ENCODE data around the gene IRGC. TPM values are rescaled to one million over a fixed set of nuclear protein-coding genes. Genes with fewer than 3 reads are reported as not detected.

Gene IRGC
- total and polyA plus RNA-seq, 4 donors: not detected

GRCh38 chr19:43718627-43719377, 2.9 kb downstream of the IRGC start:
- Histone ChIP-seq H3K27me3 (ENCODE audit: control insufficient read depth in 1 of 2, insufficient read depth in 2 of 2, low read length in 1 of 2) (no peaks in the 10 kb centered on the region), H3K9me3 (ENCODE audit: control insufficient read depth, low read length) (no peaks in the 10 kb centered on the region), H3K4me1 (ENCODE audit: control insufficient read depth in 1 of 2, insufficient read depth in 2 of 2, low read length in 2 of 2) (no peaks in the 10 kb centered on the region), H3K27ac (ENCODE audit: low read depth in 1 of 2, low read length in 2 of 2) (no peak overlapping the region), H3K36me3 (ENCODE audit: control insufficient read depth in 1 of 2, insufficient read depth in 2 of 2, low read length in 1 of 2) (no peaks in the 10 kb centered on the region), H3K4me3 (ENCODE audit: low read length in 2 of 2) (no peak overlapping the region)
- intact Hi-C loops (cut with DNase I): no loop called here
- ATAC-seq (ENCODE audit: low FRiP score) (no peak), DNase-seq (no peak)
- WGBS, 2 donors: 91% methylated on average over 60 of the region's 60 CpGs

GRCh38 chr19:43719378-43719868, 3.5 kb downstream of the IRGC start:
- Histone ChIP-seq H3K36me3 (ENCODE audit: control insufficient read depth in 1 of 2, insufficient read depth in 2 of 2, low read length in 1 of 2) (no peaks in the 10 kb centered on the region), H3K27ac (ENCODE audit: low read depth in 1 of 2, low read length in 2 of 2) (no peak overlapping the region), H3K4me3 (ENCODE audit: low read length in 2 of 2) (no peak overlapping the region), H3K27me3 (ENCODE audit: control insufficient read depth in 1 of 2, insufficient read depth in 2 of 2, low read length in 1 of 2) (no peaks in the 10 kb centered on the region), H3K9me3 (ENCODE audit: control insufficient read depth, low read length) (no peaks in the 10 kb centered on the region), H3K4me1 (ENCODE audit: control insufficient read depth in 1 of 2, insufficient read depth in 2 of 2, low read length in 2 of 2) (no peaks in the 10 kb centered on the region)
- ATAC-seq (ENCODE audit: low FRiP score) (no peak), DNase-seq (no peak)
- intact Hi-C loops (cut with DNase I): no loop called here
- 91 to 92% methylated on average over 37 of the region's 37 CpGs for WGBS, 2 donors

GRCh38 chr19:43719918-43720317, 4.0 kb downstream of the IRGC start:
- intact Hi-C loops (cut with DNase I): no loop called here

GRCh38 chr19:43720936-43721335, 5.1 kb downstream of the IRGC start:
- ATAC-seq (ENCODE audit: low FRiP score): no peak
- DNase-seq: no peak
- Histone ChIP-seq H3K27ac (ENCODE audit: low read depth in 1 of 2, low read length in 2 of 2) (no peak overlapping the region), H3K4me1 (ENCODE audit: control insufficient read depth in 1 of 2, insufficient read depth in 2 of 2, low read length in 2 of 2) (no peaks in the 10 kb centered on the region), H3K9me3 (ENCODE audit: control insufficient read depth, low read length) (no peaks in the 10 kb centered on the region), H3K4me3 (ENCODE audit: low read length in 2 of 2) (no peak overlapping the region), H3K36me3 (ENCODE audit: control insufficient read depth in 1 of 2, insufficient read depth in 2 of 2, low read length in 1 of 2) (no peaks in the 10 kb centered on the region), H3K27me3 (ENCODE audit: control insufficient read depth in 1 of 2, insufficient read depth in 2 of 2, low read length in 1 of 2) (no peaks in the 10 kb centered on the region)
- intact Hi-C loops (cut with DNase I): no loop called here
- 80 to 81% methylated on average over 10 of the region's 10 CpGs for WGBS, 2 donors

More at GRCh38 chr19:43719918-43720317, 4.0 kb downstream of the IRGC start:
- no peaks in the 10 kb centered on the region for H3K9me3 ChIP-seq (ENCODE audit: control insufficient read depth, low read length)
- H3K4me1 ChIP-seq (ENCODE audit: control insufficient read depth in 1 of 2, insufficient read depth in 2 of 2, low read length in 2 of 2): no peaks in the 10 kb centered on the region
- ATAC-seq (ENCODE audit: low FRiP score) (no peak), DNase-seq (no peak)
- 45 to 57% methylated on average over 5 of the region's 5 CpGs for WGBS, 2 donors
- no peaks in the 10 kb centered on the region for H3K27me3 ChIP-seq (ENCODE audit: control insufficient read depth in 1 of 2, insufficient read depth in 2 of 2, low read length in 1 of 2)
- no peaks in the 10 kb centered on the region for H3K36me3 ChIP-seq (ENCODE audit: control insufficient read depth in 1 of 2, insufficient read depth in 2 of 2, low read length in 1 of 2)
- no peak overlapping the region for H3K27ac ChIP-seq (ENCODE audit: low read depth in 1 of 2, low read length in 2 of 2)
- H3K4me3 ChIP-seq (ENCODE audit: low read length in 2 of 2): no peak overlapping the region

- WGBS, 2 donors: 79 to 81% methylated on average over 5 of the region's 5 CpGs
- ATAC-seq (ENCODE audit: low FRiP score): no peak
- no peak for DNase-seq
- intact Hi-C loops (cut with DNase I): no loop called here
- Histone ChIP-seq H3K27me3 (ENCODE audit: control insufficient read depth in 1 of 2, insufficient read depth in 2 of 2, low read length in 1 of 2) (no peaks in the 10 kb centered on the region), H3K9me3 (ENCODE audit: control insufficient read depth, low read length) (no peaks in the 10 kb centered on the region), H3K4me3 (ENCODE audit: low read length in 2 of 2) (no peak overlapping the region), H3K4me1 (ENCODE audit: control insufficient read depth in 1 of 2, insufficient read depth in 2 of 2, low read length in 2 of 2) (no peaks in the 10 kb centered on the region), H3K27ac (ENCODE audit: low read depth in 1 of 2, low read length in 2 of 2) (no peak overlapping the region), H3K36me3 (ENCODE audit: control insufficient read depth in 1 of 2, insufficient read depth in 2 of 2, low read length in 1 of 2) (no peaks in the 10 kb centered on the region)
These were observed 5.7 kb downstream of the IRGC start for GRCh38 chr19:43721469-43722048.

- ATAC-seq (ENCODE audit: low FRiP score): no peak
- Histone ChIP-seq H3K27ac (ENCODE audit: low read depth in 1 of 2, low read length in 2 of 2) (no peak overlapping the region), H3K27me3 (ENCODE audit: control insufficient read depth in 1 of 2, insufficient read depth in 2 of 2, low read length in 1 of 2) (no peaks in the 10 kb centered on the region), H3K4me3 (ENCODE audit: low read length in 2 of 2) (no peak overlapping the region), H3K9me3 (ENCODE audit: control insufficient read depth, low read length) (no peaks in the 10 kb centered on the region), H3K4me1 (ENCODE audit: control insufficient read depth in 1 of 2, insufficient read depth in 2 of 2, low read length in 2 of 2) (no peaks in the 10 kb centered on the region), H3K36me3 (ENCODE audit: control insufficient read depth in 1 of 2, insufficient read depth in 2 of 2, low read length in 1 of 2) (no peaks in the 10 kb centered on the region)
- no peak for DNase-seq
- intact Hi-C loops (cut with DNase I): no loop called here
- 60 to 72% methylated on average over 8 of the region's 8 CpGs for WGBS, 2 donors
These were observed 7.7 kb downstream of the IRGC start for GRCh38 chr19:43723588-43723987.

- whole genome bisulfite sequencing, 2 donors: 75 to 78% methylated on average over 8 of the region's 8 CpGs
- intact Hi-C loops (cut with DNase I): no loop called here
These were observed 9.0 kb downstream of the IRGC start for GRCh38 chr19:43724896-43725295.

GRCh38 chr19:43725468-43725867, 9.6 kb downstream of the IRGC start:
- ATAC-seq (ENCODE audit: low FRiP score): no peak
- no peak overlapping the region for H3K4me3 ChIP-seq (ENCODE audit: low read length in 2 of 2)
- 53 to 54% methylated on average over 7 of the region's 7 CpGs for whole genome bisulfite sequencing, 2 donors
- H3K4me1 ChIP-seq (ENCODE audit: control insufficient read depth in 1 of 2, insufficient read depth in 2 of 2, low read length in 2 of 2): no peaks in the 10 kb centered on the region
- no peaks in the 10 kb centered on the region for H3K9me3 ChIP-seq (ENCODE audit: control insufficient read depth, low read length)
- H3K27me3 ChIP-seq (ENCODE audit: control insufficient read depth in 1 of 2, insufficient read depth in 2 of 2, low read length in 1 of 2): no peaks in the 10 kb centered on the region
- no peak overlapping the region for H3K27ac ChIP-seq (ENCODE audit: low read depth in 1 of 2, low read length in 2 of 2)
- no peaks in the 10 kb centered on the region for H3K36me3 ChIP-seq (ENCODE audit: control insufficient read depth in 1 of 2, insufficient read depth in 2 of 2, low read length in 1 of 2)
- intact Hi-C loops (cut with DNase I): no loop called here
- no peak for DNase-seq

More at GRCh38 chr19:43724896-43725295, 9.0 kb downstream of the IRGC start:
- H3K27ac ChIP-seq (ENCODE audit: low read depth in 1 of 2, low read length in 2 of 2): no peak overlapping the region
- no peaks in the 10 kb centered on the region for H3K36me3 ChIP-seq (ENCODE audit: control insufficient read depth in 1 of 2, insufficient read depth in 2 of 2, low read length in 1 of 2)
- H3K9me3 ChIP-seq (ENCODE audit: control insufficient read depth, low read length): no peaks in the 10 kb centered on the region
- DNase-seq (no peak), ATAC-seq (ENCODE audit: low FRiP score) (no peak)
- no peaks in the 10 kb centered on the region for H3K27me3 ChIP-seq (ENCODE audit: control insufficient read depth in 1 of 2, insufficient read depth in 2 of 2, low read length in 1 of 2)
- no peaks in the 10 kb centered on the region for H3K4me1 ChIP-seq (ENCODE audit: control insufficient read depth in 1 of 2, insufficient read depth in 2 of 2, low read length in 2 of 2)
- no peak overlapping the region for H3K4me3 ChIP-seq (ENCODE audit: low read length in 2 of 2)

All from aorta (tissue), 5 donors.